ENCODE data around the gene UGT1A8.
"Not testable (repeated sequence)": the region's sequence is repeated elsewhere in the genome, so short reads cannot be mapped to it uniquely, and the experiment has no call there.

Gene UGT1A8

GRCh38 chr2:233655943-233656342 lies 38.5 kb downstream of the UGT1A8 start:
- H3K36me3 Mint-ChIP-seq (ENCODE audit: low read depth); H3K9me3 Mint-ChIP-seq; H3K4me3 Mint-ChIP-seq; intact Hi-C loops (cut with micrococcal nuclease); H3K4me1 Mint-ChIP-seq (ENCODE audit: low read depth); H3K27ac Mint-ChIP-seq; H3K27me3 Mint-ChIP-seq: not testable (repeated sequence)

- H3K27ac Mint-ChIP-seq = no peak overlapping the region
- no peaks in the 10 kb centered on the region for H3K9me3 Mint-ChIP-seq
- no peaks in the 10 kb centered on the region for H3K36me3 Mint-ChIP-seq (ENCODE audit: low read depth)
- H3K4me1 Mint-ChIP-seq (ENCODE audit: low read depth) = no peaks in the 10 kb centered on the region
- intact Hi-C loops (cut with micrococcal nuclease) = no loop called here
- no peaks in the 10 kb centered on the region for H3K27me3 Mint-ChIP-seq
- H3K4me3 Mint-ChIP-seq = no peak overlapping the region
Observed at GRCh38 chr2:233656443-233656842, 39.0 kb downstream of the UGT1A8 start.

- no peaks in the 10 kb centered on the region for H3K9me3 Mint-ChIP-seq
- peaks cover 2% of the 10 kb centered on the region for H3K27me3 Mint-ChIP-seq
- no peak overlapping the region for H3K27ac Mint-ChIP-seq
- no peaks in the 10 kb centered on the region for H3K4me1 Mint-ChIP-seq (ENCODE audit: low read depth)
- intact Hi-C loops (cut with micrococcal nuclease) = no loop called here
- H3K36me3 Mint-ChIP-seq (ENCODE audit: low read depth) = no peaks in the 10 kb centered on the region
- no peak overlapping the region for H3K4me3 Mint-ChIP-seq
Observed at GRCh38 chr2:233658610-233659009, 41.2 kb downstream of the UGT1A8 start.

GRCh38 chr2:233663911-233664310 lies 46.5 kb downstream of the UGT1A8 start:
- H3K4me3 Mint-ChIP-seq = no peak overlapping the region
- no peak overlapping the region for H3K27ac Mint-ChIP-seq
- peaks cover 8% of the 10 kb centered on the region for H3K9me3 Mint-ChIP-seq
- H3K36me3 Mint-ChIP-seq (ENCODE audit: low read depth) = no peaks in the 10 kb centered on the region
- peaks cover 2% of the 10 kb centered on the region for H3K27me3 Mint-ChIP-seq
- intact Hi-C loops (cut with micrococcal nuclease) = no loop called here
- no peaks in the 10 kb centered on the region for H3K4me1 Mint-ChIP-seq (ENCODE audit: low read depth)

- Mint-ChIP-seq H3K9me3 (peaks cover 8% of the 10 kb centered on the region), H3K4me1 (ENCODE audit: low read depth) (no peaks in the 10 kb centered on the region), H3K27me3 (no peaks in the 10 kb centered on the region), H3K27ac (no peak overlapping the region), H3K4me3 (no peak overlapping the region), H3K36me3 (ENCODE audit: low read depth) (no peaks in the 10 kb centered on the region)
- intact Hi-C loops (cut with micrococcal nuclease) = no loop called here
Observed at GRCh38 chr2:233668605-233669260, 51.3 kb downstream of the UGT1A8 start.

- Mint-ChIP-seq H3K36me3 (ENCODE audit: low read depth) (no peaks in the 10 kb centered on the region), H3K27me3 (no peaks in the 10 kb centered on the region), H3K4me3 (no peak within 1 kb of the TSS), H3K27ac (no peak within 1 kb of the TSS), H3K4me1 (ENCODE audit: low read depth) (no peaks in the 10 kb centered on the region), H3K9me3 (no peaks in the 10 kb centered on the region)
- intact Hi-C loops (cut with micrococcal nuclease) = no loop called here
Observed at GRCh38 chr2:233671290-233672161, 54.1 kb downstream of the UGT1A8 start, which contains the start of gene UGT1A9. UGT1A9 (plus strand) TSS chr2:233671898; CDS start chr2:233671935, 37 bp downstream.

GRCh38 chr2:233672886-233673285 lies 55.5 kb downstream of the UGT1A8 start:
- no peaks in the 10 kb centered on the region for H3K36me3 Mint-ChIP-seq (ENCODE audit: low read depth)
- H3K27ac Mint-ChIP-seq = no peak overlapping the region
- H3K4me3 Mint-ChIP-seq = no peak overlapping the region
- H3K27me3 Mint-ChIP-seq = no peaks in the 10 kb centered on the region
- no peaks in the 10 kb centered on the region for H3K9me3 Mint-ChIP-seq
- intact Hi-C loops (cut with micrococcal nuclease) = no loop called here
- no peaks in the 10 kb centered on the region for H3K4me1 Mint-ChIP-seq (ENCODE audit: low read depth)

- Mint-ChIP-seq H3K36me3 (ENCODE audit: low read depth) (no peaks in the 10 kb centered on the region), H3K4me3 (no peak overlapping the region), H3K9me3 (no peaks in the 10 kb centered on the region), H3K4me1 (ENCODE audit: low read depth) (no peaks in the 10 kb centered on the region), H3K27me3 (no peaks in the 10 kb centered on the region), H3K27ac (no peak overlapping the region)
- intact Hi-C loops (cut with micrococcal nuclease) = no loop called here
Observed at GRCh38 chr2:233673896-233674295, 56.5 kb downstream of the UGT1A8 start.

- no peaks in the 10 kb centered on the region for H3K9me3 Mint-ChIP-seq
- no peaks in the 10 kb centered on the region for H3K4me1 Mint-ChIP-seq (ENCODE audit: low read depth)
- no peaks in the 10 kb centered on the region for H3K36me3 Mint-ChIP-seq (ENCODE audit: low read depth)
- H3K4me3 Mint-ChIP-seq = no peak overlapping the region
- H3K27ac Mint-ChIP-seq = no peak overlapping the region
- intact Hi-C loops (cut with micrococcal nuclease) = no loop called here
- no peaks in the 10 kb centered on the region for H3K27me3 Mint-ChIP-seq
Observed at GRCh38 chr2:233674314-233674713, 56.9 kb downstream of the UGT1A8 start.

- no peaks in the 10 kb centered on the region for H3K27me3 Mint-ChIP-seq
- no peak overlapping the region for H3K27ac Mint-ChIP-seq
- no peaks in the 10 kb centered on the region for H3K9me3 Mint-ChIP-seq
- intact Hi-C loops (cut with micrococcal nuclease) = no loop called here
- H3K4me1 Mint-ChIP-seq (ENCODE audit: low read depth) = no peaks in the 10 kb centered on the region
- no peaks in the 10 kb centered on the region for H3K36me3 Mint-ChIP-seq (ENCODE audit: low read depth)
- no peak overlapping the region for H3K4me3 Mint-ChIP-seq
Observed at GRCh38 chr2:233674995-233675394, 57.6 kb downstream of the UGT1A8 start.

GRCh38 chr2:233676046-233676445 lies 58.6 kb downstream of the UGT1A8 start:
- intact Hi-C loops (cut with micrococcal nuclease) = no loop called here
- Mint-ChIP-seq H3K4me1 (ENCODE audit: low read depth) (no peaks in the 10 kb centered on the region), H3K36me3 (ENCODE audit: low read depth) (no peaks in the 10 kb centered on the region), H3K27ac (no peak overlapping the region), H3K9me3 (no peaks in the 10 kb centered on the region), H3K27me3 (no peaks in the 10 kb centered on the region), H3K4me3 (no peak overlapping the region)

GRCh38 chr2:233679196-233679595 lies 61.8 kb downstream of the UGT1A8 start:
- Mint-ChIP-seq H3K4me3 (no peak overlapping the region), H3K36me3 (ENCODE audit: low read depth) (no peaks in the 10 kb centered on the region), H3K27ac (no peak overlapping the region), H3K27me3 (no peaks in the 10 kb centered on the region), H3K4me1 (ENCODE audit: low read depth) (no peaks in the 10 kb centered on the region), H3K9me3 (no peaks in the 10 kb centered on the region)
- intact Hi-C loops (cut with micrococcal nuclease) = no loop called here

- H3K4me1 Mint-ChIP-seq (ENCODE audit: low read depth) = no peaks in the 10 kb centered on the region
- H3K27me3 Mint-ChIP-seq = no peaks in the 10 kb centered on the region
- no peak overlapping the region for H3K4me3 Mint-ChIP-seq
- no peaks in the 10 kb centered on the region for H3K9me3 Mint-ChIP-seq
- intact Hi-C loops (cut with micrococcal nuclease) = no loop called here
- no peak overlapping the region for H3K27ac Mint-ChIP-seq
- no peaks in the 10 kb centered on the region for H3K36me3 Mint-ChIP-seq (ENCODE audit: low read depth)
Observed at GRCh38 chr2:233680361-233681045, 63.1 kb downstream of the UGT1A8 start.

- intact Hi-C loops (cut with micrococcal nuclease) = no loop called here
Observed at GRCh38 chr2:233681521-233682099, 64.2 kb downstream of the UGT1A8 start, which contains the start of gene UGT1A7. UGT1A7 (plus strand) TSS chr2:233681901; CDS start chr2:233681938, 37 bp downstream.

More at GRCh38 chr2:233681521-233682099, 64.2 kb downstream of the UGT1A8 start, which contains the start of gene UGT1A7:
- no peaks in the 10 kb centered on the region for H3K4me1 Mint-ChIP-seq (ENCODE audit: low read depth)
- H3K4me3 Mint-ChIP-seq = no peak within 1 kb of the TSS
- H3K9me3 Mint-ChIP-seq = no peaks in the 10 kb centered on the region
- H3K36me3 Mint-ChIP-seq (ENCODE audit: low read depth) = no peaks in the 10 kb centered on the region
- no peak within 1 kb of the TSS for H3K27ac Mint-ChIP-seq
- no peaks in the 10 kb centered on the region for H3K27me3 Mint-ChIP-seq

Measured in dendritic cell treated with granulocyte-macrophage colony-stimulating factor and Interleukin-4, amounts not matched to agents 40 ng/mL and 50 ng/mL, for 4 days (primary cell).